GM12878 (cell line): ENCODE measurements around the gene ANP32A. TPM values are rescaled to one million over a fixed set of nuclear protein-coding genes. Genes with fewer than 3 reads are reported as not detected.

Experiments
- ATAC-seq: fragments of 200-7000 bp; cut with Tn5 transposase; 3 replicates; pipeline ENCODE4 v1.9.1; 2020; ENCODE audit warnings: mild to moderate bottlenecking, moderate library complexity
- BruUV-seq: library from RNA; stranded (reverse); fragments of 400-500 nt; replicated peaks from 2 replicates; lab custom pipeline; 2021; lab: Mats Ljungman, UMichigan
- CTCF ChIA-PET: fragments of 300-600 bp; sonication (Branson Sonifier 250); formaldehyde crosslinking; extraction: SDS; loops from one replicate; lab custom pipeline; 2021; ENCODE audit warnings: inconsistent platforms; lab: Yijun Ruan, JAX
- POLR2A ChIA-PET: fragments of 350-600 bp; formaldehyde crosslinking; extraction: SDS; loops from one replicate; lab custom pipeline; 2021; ENCODE audit warnings: inconsistent platforms; lab: Charles Lee
- RAD21 ChIA-PET: fragments of 300-600 bp; sonication (Branson Sonifier 250); formaldehyde crosslinking; loops from one replicate; lab custom pipeline; 2023; ENCODE audit warnings: antibody characterized with exemption; ENCODE audit not compliant: unreplicated experiment; lab: Charles Lee
- SMC1A ChIA-PET: fragments of 300-600 bp; sonication (Branson Sonifier 250); formaldehyde crosslinking; loops from one replicate; lab custom pipeline; 2023; ENCODE audit not compliant: unreplicated experiment, uncharacterized antibody; lab: Charles Lee
- DNase-seq: peaks from one replicate; pipeline ENCODE4 v3.0.0-alpha.2; 2011; ENCODE audit warnings: low read depth, low spot score
- FAIRE-seq: peaks from 3 replicates; lab custom pipeline; 2011; peaks lifted over from hg19 to GRCh38; lab: Jason Lieb, UNC
- H2AFZ ChIP-seq: 2 replicates; pipeline ENCODE4 v1.6.0; 2011; ENCODE audit warnings: low read depth, low read length, control low read depth; ENCODE audit not compliant: control insufficient read depth
- H3K27ac ChIP-seq: 2 replicates; pipeline ENCODE4 v1.5.1; 2011; ENCODE audit warnings: control low read depth; ENCODE audit not compliant: control insufficient read depth, insufficient read depth
- H3K27me3 ChIP-seq, 2 experiments: replicated peaks in 1 of 2; 2 replicates each; pipeline versions ENCODE4 v1.6.0 to v1.6.1; 2011; ENCODE audit warnings: low read length in 1 of 2; ENCODE audit not compliant: control insufficient read depth in 2 of 2, insufficient read depth in 2 of 2
- H3K36me3 ChIP-seq, 2 experiments: 2 replicates each; pipeline ENCODE4 v1.5.1; 2011; ENCODE audit warnings: low read length in 1 of 2; ENCODE audit not compliant: control insufficient read depth in 2 of 2, insufficient read depth in 2 of 2
- H3K4me1 ChIP-seq: 2 replicates; pipeline ENCODE4 v1.6.1; 2011; ENCODE audit warnings: mild to moderate bottlenecking, low read length, moderate library complexity, mixed read lengths; ENCODE audit not compliant: control insufficient read depth, insufficient read depth
- H3K4me2 ChIP-seq: 2 replicates; pipeline ENCODE4 v1.6.0; 2011; ENCODE audit warnings: control low read depth; ENCODE audit not compliant: control insufficient read depth, insufficient read depth
- H3K4me3 ChIP-seq: fragments of 200-600 bp; sonication (generic); 2 replicates; pipeline ENCODE4 v1.5.1; 2016
- H3K79me2 ChIP-seq: 2 replicates; pipeline ENCODE4 v1.6.0; 2011; ENCODE audit warnings: low read length; ENCODE audit not compliant: control insufficient read depth, insufficient read depth
- H3K9ac ChIP-seq: 2 replicates; pipeline ENCODE4 v1.8.0; 2011; ENCODE audit warnings: low read length, control low read depth, mixed read lengths; ENCODE audit not compliant: control insufficient read depth, insufficient read depth
- H3K9me3 ChIP-seq: replicated peaks from 3 replicates; pipeline ENCODE4 v1.5.1; 2011; ENCODE audit warnings: mild to moderate bottlenecking, low read length; ENCODE audit not compliant: control insufficient read depth, insufficient read depth
- H4K20me1 ChIP-seq: 2 replicates; pipeline ENCODE4 v1.6.0; 2011; ENCODE audit not compliant: control insufficient read depth, insufficient read depth
- ASH2L ChIP-seq: fragments of 300-600, 200-600 bp; sonication (generic); IDR thresholded peaks from 2 replicates; pipeline ENCODE4 v1.6.1; 2017; ENCODE audit warnings: low read depth, mild to moderate bottlenecking, borderline replicate concordance
- BACH1 ChIP-seq: fragments of 450-650 bp; IDR thresholded peaks from 2 replicates; pipeline ENCODE4 v1.6.1; 2017; ENCODE audit warnings: mild to moderate bottlenecking, borderline replicate concordance
- CREB1 ChIP-seq: IDR thresholded peaks from 2 replicates; pipeline ENCODE4 v1.6.1; 2012; ENCODE audit warnings: low read depth, mild to moderate bottlenecking, inconsistent platforms
- EED ChIP-seq: sonication (generic); IDR thresholded peaks from 2 replicates; pipeline ENCODE4 v1.6.1; 2016; ENCODE audit warnings: antibody characterized with exemption, low read depth
- EP300 ChIP-seq, 2 experiments: fragments of 150-350 bp in 1 of 2; IDR thresholded peaks; 2 replicates each; pipeline ENCODE4 v1.6.1; 2011 to 2012; ENCODE audit warnings: low read depth in 2 of 2, low read length in 2 of 2, borderline replicate concordance in 1 of 2, improper control_type of control experiment in 1 of 2, inconsistent platforms in 1 of 2; ENCODE audit not compliant: control insufficient read depth in 1 of 2
- GATAD2B ChIP-seq: fragments of 450-650 bp; conservative IDR thresholded peaks from 2 replicates; pipeline ENCODE4 v1.6.1; 2017; ENCODE audit warnings: low read depth, mild to moderate bottlenecking, moderate library complexity
- MTA3 ChIP-seq: IDR thresholded peaks from 2 replicates; pipeline ENCODE4 v1.6.1; 2012; ENCODE audit warnings: low read length, inconsistent platforms, borderline replicate concordance
- NR2F1 ChIP-seq: fragments of 450-650 bp; conservative IDR thresholded peaks from 2 replicates; pipeline ENCODE4 v1.6.1; 2017; ENCODE audit warnings: mild to moderate bottlenecking
- PML ChIP-seq: IDR thresholded peaks from 2 replicates; pipeline ENCODE4 v1.6.1; 2012; ENCODE audit warnings: low read length, inconsistent platforms
- RUNX3 ChIP-seq: IDR thresholded peaks from 2 replicates; pipeline ENCODE4 v1.6.1; 2012; ENCODE audit warnings: low read length, inconsistent platforms
- SIN3A ChIP-seq: IDR thresholded peaks from 2 replicates; pipeline ENCODE4 v1.6.1; 2012; ENCODE audit warnings: low read depth, low read length, improper control_type of control experiment
- YBX1 ChIP-seq: fragments of 450-650 bp; IDR thresholded peaks from 2 replicates; pipeline ENCODE4 v1.6.1; 2016; ENCODE audit warnings: antibody characterized with exemption
- ZSCAN29 ChIP-seq: fragments of 450-650 bp; IDR thresholded peaks from 2 replicates; pipeline ENCODE4 v1.6.1; 2017; ENCODE audit warnings: mild to moderate bottlenecking, moderate library complexity
- WGBS: methylation state at CpG from one replicate; pipeline ENCODE4 v1.1.6; 2016; ENCODE audit warnings: low lambda C conversion rate; ENCODE audit not compliant: insufficient replicate concordance, insufficient coverage; ENCODE audit errors: missing lambda C conversion rate; 5-methylcytosine and 5-hydroxymethylcytosine counted together
- in situ Hi-C: fragments of 300-500 bp; cut with MboI; formaldehyde crosslinking; loops from 9 replicates; pipeline ENCODE4 v1.14.3; 2018; ENCODE audit warnings: mixed read lengths
- intact Hi-C: fragments of 100-400 bp; cut with micrococcal nuclease; formaldehyde crosslinking; loops from one replicate; pipeline ENCODE4 v1.14.2; 2022; ENCODE audit not compliant: unreplicated experiment
- polyA plus RNA-seq, 11 experiments: library from polyadenylated mRNA; depleted of rRNA in 4 of 11; unstranded in 6 of 11; stranded (reverse) in 5 of 11; fragments of >200 nt; fragmentation: Nextera tagmentation in 4 of 11; fragmentation: Illumina TruSeq in 1 of 11; extraction: Ambion mirVana in 4 of 11; extraction: Trizol in 1 of 11; gene quantifications; 1 replicate in 1 of 11; 2 replicates in 10 of 11; pipeline versions ENCODE4 v1.2.1 to v1.2.3, GENCODE V29; 2011 to 2016; ENCODE audit warnings: inconsistent platforms in 2 of 11, missing spikeins in 2 of 11, low read depth in 1 of 11
- total RNA-seq, 4 experiments: library from RNA; depleted of rRNA in 3 of 4; stranded (reverse); fragments of >200 nt in 3 of 4; fragmentation: Illumina TruSeq in 1 of 4; extraction: Trizol in 1 of 4; gene quantifications; 2 replicates each; pipeline versions ENCODE4 v1.2.1 to v1.2.3, GENCODE V29; 2013 to 2021
- TF ChIP-seq, protein P1 (sequence below): fragments of 450-650 bp; IDR thresholded peaks from 2 replicates; pipeline ENCODE4 v1.6.1; 2017; ENCODE audit warnings: mild to moderate bottlenecking
- TF ChIP-seq, protein P2 (sequence below): fragments of 450-650 bp; IDR thresholded peaks from 2 replicates; pipeline ENCODE4 v1.6.1; 2014; ENCODE audit warnings: mild to moderate bottlenecking
- TF ChIP-seq, protein P3 (sequence below): IDR thresholded peaks from 2 replicates; pipeline ENCODE4 v1.6.1; 2011; ENCODE audit warnings: mild to moderate bottlenecking, low read depth, low read length, moderate library complexity; ENCODE audit not compliant: insufficient replicate concordance
- TF ChIP-seq, protein P4 (sequence below): fragments of 450-650 bp; formaldehyde crosslinking; IDR thresholded peaks from 2 replicates; pipeline ENCODE4 v1.4.0; 2022; ENCODE audit warnings: mild to moderate bottlenecking, moderate library complexity

ANP32A gene
- total and polyA plus RNA-seq, 10 of the 15 experiments (the other 5 are each of a cell fraction or from before 2014, with no cell fraction given): 29.6 to 666 (median 234) TPM

- no TSS peak for BruUV-seq
- ChIA-PET POLR2A (no interaction called here), SMC1A (no interaction called here)
- TF ChIP-seq EP300 (IDR thresholded peaks at IDR 0.05; ENCODE audit: borderline replicate concordance in 1 of 2, control insufficient read depth in 1 of 2, low read depth in 2 of 2, low read length in 2 of 2) (no peak), SIN3A (no peak), ZSCAN29 (no peak), YBX1 (no peak), EED (no peak), RUNX3 (no peak), MTA3 (no peak), GATAD2B (no peak), PML (no peak), NR2F1 (no peak), BACH1 (no peak), ASH2L (no peak), CREB1 (no peak)
- TF ChIP-seq, protein P1, sequence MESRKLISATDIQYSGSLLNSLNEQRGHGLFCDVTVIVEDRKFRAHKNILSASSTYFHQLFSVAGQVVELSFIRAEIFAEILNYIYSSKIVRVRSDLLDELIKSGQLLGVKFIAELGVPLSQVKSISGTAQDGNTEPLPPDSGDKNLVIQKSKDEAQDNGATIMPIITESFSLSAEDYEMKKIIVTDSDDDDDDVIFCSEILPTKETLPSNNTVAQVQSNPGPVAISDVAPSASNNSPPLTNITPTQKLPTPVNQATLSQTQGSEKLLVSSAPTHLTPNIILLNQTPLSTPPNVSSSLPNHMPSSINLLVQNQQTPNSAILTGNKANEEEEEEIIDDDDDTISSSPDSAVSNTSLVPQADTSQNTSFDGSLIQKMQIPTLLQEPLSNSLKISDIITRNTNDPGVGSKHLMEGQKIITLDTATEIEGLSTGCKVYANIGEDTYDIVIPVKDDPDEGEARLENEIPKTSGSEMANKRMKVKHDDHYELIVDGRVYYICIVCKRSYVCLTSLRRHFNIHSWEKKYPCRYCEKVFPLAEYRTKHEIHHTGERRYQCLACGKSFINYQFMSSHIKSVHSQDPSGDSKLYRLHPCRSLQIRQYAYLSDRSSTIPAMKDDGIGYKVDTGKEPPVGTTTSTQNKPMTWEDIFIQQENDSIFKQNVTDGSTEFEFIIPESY: no peak
- TF ChIP-seq, protein P2, sequence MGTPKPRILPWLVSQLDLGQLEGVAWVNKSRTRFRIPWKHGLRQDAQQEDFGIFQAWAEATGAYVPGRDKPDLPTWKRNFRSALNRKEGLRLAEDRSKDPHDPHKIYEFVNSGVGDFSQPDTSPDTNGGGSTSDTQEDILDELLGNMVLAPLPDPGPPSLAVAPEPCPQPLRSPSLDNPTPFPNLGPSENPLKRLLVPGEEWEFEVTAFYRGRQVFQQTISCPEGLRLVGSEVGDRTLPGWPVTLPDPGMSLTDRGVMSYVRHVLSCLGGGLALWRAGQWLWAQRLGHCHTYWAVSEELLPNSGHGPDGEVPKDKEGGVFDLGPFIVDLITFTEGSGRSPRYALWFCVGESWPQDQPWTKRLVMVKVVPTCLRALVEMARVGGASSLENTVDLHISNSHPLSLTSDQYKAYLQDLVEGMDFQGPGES: no peak
- TF ChIP-seq, protein P3, sequence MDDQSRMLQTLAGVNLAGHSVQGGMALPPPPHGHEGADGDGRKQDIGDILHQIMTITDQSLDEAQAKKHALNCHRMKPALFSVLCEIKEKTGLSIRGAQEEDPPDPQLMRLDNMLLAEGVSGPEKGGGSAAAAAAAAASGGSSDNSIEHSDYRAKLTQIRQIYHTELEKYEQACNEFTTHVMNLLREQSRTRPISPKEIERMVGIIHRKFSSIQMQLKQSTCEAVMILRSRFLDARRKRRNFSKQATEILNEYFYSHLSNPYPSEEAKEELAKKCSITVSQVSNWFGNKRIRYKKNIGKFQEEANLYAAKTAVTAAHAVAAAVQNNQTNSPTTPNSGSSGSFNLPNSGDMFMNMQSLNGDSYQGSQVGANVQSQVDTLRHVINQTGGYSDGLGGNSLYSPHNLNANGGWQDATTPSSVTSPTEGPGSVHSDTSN: no peak
- TF ChIP-seq, protein P4, sequence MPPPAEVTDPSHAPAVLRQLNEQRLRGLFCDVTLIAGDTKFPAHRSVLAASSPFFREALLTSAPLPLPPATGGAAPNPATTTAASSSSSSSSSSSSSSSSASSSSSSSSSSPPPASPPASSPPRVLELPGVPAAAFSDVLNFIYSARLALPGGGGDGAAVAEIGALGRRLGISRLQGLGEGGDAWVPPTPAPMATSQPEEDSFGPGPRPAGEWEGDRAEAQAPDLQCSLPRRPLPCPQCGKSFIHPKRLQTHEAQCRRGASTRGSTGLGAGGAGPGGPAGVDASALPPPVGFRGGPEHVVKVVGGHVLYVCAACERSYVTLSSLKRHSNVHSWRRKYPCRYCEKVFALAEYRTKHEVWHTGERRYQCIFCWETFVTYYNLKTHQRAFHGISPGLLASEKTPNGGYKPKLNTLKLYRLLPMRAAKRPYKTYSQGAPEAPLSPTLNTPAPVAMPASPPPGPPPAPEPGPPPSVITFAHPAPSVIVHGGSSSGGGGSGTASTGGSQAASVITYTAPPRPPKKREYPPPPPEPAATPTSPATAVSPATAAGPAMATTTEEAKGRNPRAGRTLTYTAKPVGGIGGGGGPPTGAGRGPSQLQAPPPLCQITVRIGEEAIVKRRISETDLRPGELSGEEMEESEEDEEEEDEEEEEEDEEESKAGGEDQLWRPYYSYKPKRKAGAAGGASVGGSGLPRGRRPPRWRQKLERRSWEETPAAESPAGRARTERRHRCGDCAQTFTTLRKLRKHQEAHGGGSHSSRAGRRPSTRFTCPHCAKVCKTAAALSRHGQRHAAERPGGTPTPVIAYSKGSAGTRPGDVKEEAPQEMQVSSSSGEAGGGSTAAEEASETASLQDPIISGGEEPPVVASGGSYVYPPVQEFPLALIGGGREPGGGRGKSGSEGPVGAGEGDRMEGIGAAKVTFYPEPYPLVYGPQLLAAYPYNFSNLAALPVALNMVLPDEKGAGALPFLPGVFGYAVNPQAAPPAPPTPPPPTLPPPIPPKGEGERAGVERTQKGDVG (CRISPR knock-in tag): no peak
Measured at GRCh38 chr15:68775236-68775577, 45.5 kb downstream of the ANP32A start.

More at GRCh38 chr15:68775236-68775577, 45.5 kb downstream of the ANP32A start:
- CTCF ChIA-PET: no interaction called here
- FAIRE-seq: no peak
- H4K20me1 ChIP-seq: no peaks in the 10 kb centered on the region
- intact Hi-C loops: no loop called here
- H3K4me2 ChIP-seq: no peak overlapping the region
- no peak overlapping the region for H3K27ac ChIP-seq
- H3K27me3 ChIP-seq: no peaks in the 10 kb centered on the region
- no peak for ATAC-seq
- H3K79me2 ChIP-seq: no peaks in the 10 kb centered on the region
- no peaks in the 10 kb centered on the region; the same call in 2 of the 3 replicates for H3K9me3 ChIP-seq
- peaks cover 4 to 14% of the 10 kb centered on the region in 2 experiments for H3K36me3 ChIP-seq
- 78% methylated on average over 3 of the region's 3 CpGs for WGBS
- H3K9ac ChIP-seq: no peak overlapping the region
- RAD21 ChIA-PET: no interaction called here
- no peak overlapping the region for H3K4me3 ChIP-seq
- DNase-seq: no peak
- in situ Hi-C loops: no loop called here
- no peak overlapping the region for H2AFZ ChIP-seq
- H3K4me1 ChIP-seq: no peaks in the 10 kb centered on the region
